H1 (cell line): ENCODE measurements around the gene TAS2R39. TPM values are rescaled to one million over a fixed set of nuclear protein-coding genes. Genes with fewer than 3 reads are reported as not detected.

Experiments used
- CTCF ChIA-PET: fragments of 300-600 bp; sonication (Branson Sonifier 250); formaldehyde crosslinking; loops from one replicate; lab custom pipeline; 2021; ENCODE audit not compliant: partially characterized antibody; lab: Charles Lee
- POLR2A ChIA-PET: fragments of 300-600 bp; sonication (Branson Sonifier 250); formaldehyde crosslinking; loops from one replicate; lab custom pipeline; 2021; ENCODE audit warnings: inconsistent platforms; ENCODE audit not compliant: partially characterized antibody; lab: Charles Lee
- DNase-seq, 2 experiments: peaks; one replicate each; pipeline versions ENCODE4 v3.0.0 to v3.0.0-alpha.2; 2010 to 2022; ENCODE audit warnings: low spot score in 2 of 2, low read depth in 1 of 2, mixed read lengths in 1 of 2
- FAIRE-seq: peaks from 2 replicates; lab custom pipeline; 2011; peaks lifted over from hg19 to GRCh38; lab: Jason Lieb, UNC
- H2AFZ ChIP-seq: 2 replicates; pipeline ENCODE4 v1.8.1; 2012; ENCODE audit warnings: low read length, inconsistent platforms
- H2AK5ac ChIP-seq: 2 replicates; pipeline ENCODE4 v1.6.1; 2013; ENCODE audit warnings: low read depth, low read length
- H2BK120ac ChIP-seq: replicated peaks from 2 replicates; pipeline ENCODE3; 2013; ENCODE audit warnings: low read depth, low read length, inconsistent platforms
- H2BK12ac ChIP-seq: 2 replicates; pipeline ENCODE4 v1.6.1; 2013; ENCODE audit warnings: low read depth, low read length
- H2BK15ac ChIP-seq: 2 replicates; pipeline ENCODE4 v1.6.1; 2013; ENCODE audit warnings: low read length
- H2BK20ac ChIP-seq: 2 replicates; pipeline ENCODE4 v1.6.1; 2013; ENCODE audit warnings: low read length
- H2BK5ac ChIP-seq: 2 replicates; pipeline ENCODE4 v1.6.1; 2013; ENCODE audit warnings: low read depth, low read length
- H3K14ac ChIP-seq: 2 replicates; pipeline ENCODE4 v1.6.1; 2013; ENCODE audit warnings: inconsistent platforms; ENCODE audit not compliant: insufficient read length
- H3K18ac ChIP-seq: 2 replicates; pipeline ENCODE4 v1.6.1; 2013; ENCODE audit warnings: low read length; ENCODE audit errors: extremely low read depth
- H3K23ac ChIP-seq: 2 replicates; pipeline ENCODE4 v1.6.1; 2013; ENCODE audit warnings: inconsistent platforms; ENCODE audit not compliant: insufficient read length
- H3K23me2 ChIP-seq: 2 replicates; pipeline ENCODE4 v1.6.1; 2013; ENCODE audit warnings: low read depth, low read length
- H3K27ac ChIP-seq: 2 replicates; pipeline ENCODE4 v1.6.1; 2011; ENCODE audit warnings: low read depth, low read length, inconsistent platforms
- H3K27me3 ChIP-seq, 4 experiments: replicated peaks in 1 of 4; 1 replicate in 1 of 4; 2 replicates in 3 of 4; pipeline versions ENCODE4 v1.6.1 to v1.8.1; 2011 to 2013; ENCODE audit warnings: low read length in 3 of 4, mild to moderate bottlenecking in 3 of 4, inconsistent platforms in 2 of 4, mixed read lengths in 2 of 4, moderate library complexity in 1 of 4; ENCODE audit not compliant: control insufficient read depth in 3 of 4, insufficient read depth in 3 of 4; ENCODE audit errors: extremely low read depth in 1 of 4
- H3K36me3 ChIP-seq, 4 experiments: 2 replicates each; pipeline versions ENCODE4 v1.6.1 to v1.8.1; 2011 to 2013; ENCODE audit warnings: mild to moderate bottlenecking in 4 of 4, low read length in 3 of 4, moderate library complexity in 2 of 4, control low read depth in 1 of 4, inconsistent platforms in 1 of 4; ENCODE audit not compliant: insufficient read depth in 4 of 4, control insufficient read depth in 2 of 4
- H3K4ac ChIP-seq: replicated peaks from 2 replicates; pipeline ENCODE3; 2013; ENCODE audit warnings: low read length, low read depth, mixed read lengths, inconsistent platforms; ENCODE audit not compliant: insufficient read length
- H3K4me1 ChIP-seq, 4 experiments: replicated peaks in 1 of 4; 1 replicate in 1 of 4; 2 replicates in 3 of 4; pipeline versions ENCODE4 v1.6.1 to v1.8.1; 2011 to 2013; ENCODE audit warnings: low read length in 3 of 4, inconsistent platforms in 2 of 4, mixed read lengths in 1 of 4; ENCODE audit not compliant: insufficient read depth in 4 of 4, control insufficient read depth in 3 of 4
- H3K4me2 ChIP-seq, 2 experiments: 2 replicates each; pipeline versions ENCODE4 v1.6.1 to v1.8.1; 2011 to 2013; ENCODE audit warnings: low read depth in 2 of 2, low read length in 2 of 2, control low read depth in 1 of 2, inconsistent platforms in 1 of 2, mild to moderate bottlenecking in 1 of 2; ENCODE audit not compliant: insufficient read depth in 1 of 2
- H3K4me3 ChIP-seq, 4 experiments: fragments of 200-600, 300-600 bp in 1 of 4; sonication (generic), shearing (Covaris generic), sonication (Bioruptor Twin) in 1 of 4; 2 replicates each; pipeline versions ENCODE4 v1.5.1 to v1.8.1; 2011 to 2016; ENCODE audit warnings: low read length in 4 of 4, low read depth in 3 of 4, control low read depth in 2 of 4, inconsistent platforms in 2 of 4, mild to moderate bottlenecking in 2 of 4, mixed read lengths in 1 of 4, moderate library complexity in 1 of 4; ENCODE audit not compliant: insufficient read depth in 2 of 4; ENCODE audit errors: extremely low read depth in 1 of 4
- H3K56ac ChIP-seq: replicated peaks from 2 replicates; pipeline ENCODE3; 2013; ENCODE audit warnings: low read depth, mild to moderate bottlenecking, mixed read lengths, low read length, inconsistent platforms; ENCODE audit not compliant: insufficient read length
- H3K79me1 ChIP-seq: 2 replicates; pipeline ENCODE4 v1.6.1; 2013; ENCODE audit warnings: low read depth, low read length, control low read depth
- H3K79me2 ChIP-seq, 2 experiments: 2 replicates each; pipeline versions ENCODE4 v1.6.1 to v1.8.1; 2012 to 2013; ENCODE audit warnings: low read length in 2 of 2, mild to moderate bottlenecking in 2 of 2, inconsistent platforms in 1 of 2; ENCODE audit not compliant: insufficient read depth in 2 of 2, control insufficient read depth in 1 of 2
- H3K9ac ChIP-seq, 4 experiments: replicated peaks in 1 of 4; 1 replicate in 1 of 4; 2 replicates in 3 of 4; pipeline versions ENCODE4 v1.6.1 to v1.8.1; 2011 to 2013; ENCODE audit warnings: low read depth in 3 of 4, low read length in 3 of 4, control low read depth in 2 of 4, mild to moderate bottlenecking in 2 of 4, moderate library complexity in 2 of 4, inconsistent platforms in 1 of 4; ENCODE audit errors: extremely low read depth in 1 of 4
- H3K9me3 ChIP-seq, 2 experiments: 2 replicates each; pipeline versions ENCODE4 v1.6.1 to v1.8.1; 2012 to 2013; ENCODE audit warnings: mild to moderate bottlenecking in 2 of 2, moderate library complexity in 2 of 2, control low read depth in 1 of 2, inconsistent platforms in 1 of 2, low read depth in 1 of 2, low read length in 1 of 2, mixed read lengths in 1 of 2; ENCODE audit not compliant: insufficient read depth in 2 of 2
- H4K20me1 ChIP-seq, 2 experiments: replicated peaks in 1 of 2; 2 replicates each; pipeline versions ENCODE3 to v1.8.1; 2011 to 2013; ENCODE audit warnings: inconsistent platforms in 2 of 2, low read length in 2 of 2, mild to moderate bottlenecking in 1 of 2; ENCODE audit not compliant: insufficient read depth in 2 of 2, control insufficient read depth in 1 of 2
- H4K5ac ChIP-seq: 2 replicates; pipeline ENCODE4 v1.6.1; 2013; ENCODE audit warnings: low read length, low read depth, mixed read lengths, inconsistent platforms; ENCODE audit not compliant: insufficient read length
- H4K8ac ChIP-seq: 2 replicates; pipeline ENCODE4 v1.8.0; 2013; ENCODE audit warnings: mild to moderate bottlenecking, moderate library complexity, low read length, inconsistent platforms; ENCODE audit not compliant: insufficient read depth; ENCODE audit errors: extremely low read depth
- H4K91ac ChIP-seq: replicated peaks from 2 replicates; pipeline ENCODE3; 2013; ENCODE audit warnings: low read length, mixed read lengths, inconsistent platforms; ENCODE audit not compliant: insufficient read length
- CEBPB ChIP-seq: IDR thresholded peaks from 2 replicates; pipeline ENCODE4 v1.6.1; 2012; ENCODE audit warnings: low read depth, low read length
- E2F6 ChIP-seq: IDR thresholded peaks from 2 replicates; pipeline ENCODE4 v1.6.1; 2012; ENCODE audit warnings: inconsistent platforms
- GABPA ChIP-seq: IDR thresholded peaks from 2 replicates; pipeline ENCODE4 v1.6.1; 2011; ENCODE audit warnings: mild to moderate bottlenecking, low read length, moderate library complexity, borderline replicate concordance; ENCODE audit not compliant: insufficient read depth
- JUN ChIP-seq: IDR thresholded peaks from 2 replicates; pipeline ENCODE4 v1.6.1; 2011; ENCODE audit warnings: low read depth, mild to moderate bottlenecking, improper control_type of control experiment, low read length
- POU5F1 ChIP-seq: IDR thresholded peaks from 2 replicates; pipeline ENCODE4 v1.6.1; 2011; ENCODE audit warnings: low read depth, mild to moderate bottlenecking, low read length, moderate library complexity
- RXRA ChIP-seq: IDR thresholded peaks from 2 replicates; pipeline ENCODE4 v1.6.1; 2011; ENCODE audit warnings: low read depth, mild to moderate bottlenecking, low read length, moderate library complexity; ENCODE audit not compliant: insufficient read depth
- SIRT6 ChIP-seq: IDR thresholded peaks from one replicate; pipeline ENCODE4 v1.7.1; 2012; ENCODE audit warnings: low read length, inconsistent platforms
- SIX5 ChIP-seq: IDR thresholded peaks from 2 replicates; pipeline ENCODE4 v1.6.1; 2011; ENCODE audit warnings: mild to moderate bottlenecking, low read depth, low read length
- SP1 ChIP-seq: IDR thresholded peaks from 2 replicates; pipeline ENCODE4 v1.6.1; 2011; ENCODE audit warnings: low read depth, low read length
- SP2 ChIP-seq: IDR thresholded peaks from 2 replicates; pipeline ENCODE4 v1.6.1; 2012; ENCODE audit warnings: mild to moderate bottlenecking, low read length, inconsistent platforms
- TAF1 ChIP-seq: IDR thresholded peaks from 2 replicates; pipeline ENCODE4 v1.6.1; 2011; ENCODE audit warnings: mild to moderate bottlenecking, low read depth, low read length
- ZNF274 ChIP-seq: IDR thresholded peaks from 2 replicates; pipeline ENCODE4 v1.7.0; 2012; ENCODE audit warnings: low read length, borderline replicate concordance; ENCODE audit errors: extremely low read depth
- WGBS, 2 experiments: shearing (Covaris generic) in 1 of 2; methylation state at CpG; one replicate each; pipeline versions ENCODE4 v1.1.6 to v1.1.7; 2013 to 2015; ENCODE audit warnings: low lambda C conversion rate in 2 of 2, mixed read lengths in 2 of 2, inconsistent platforms in 1 of 2, low coverage in 1 of 2, missing lambda C conversion rate in 1 of 2; ENCODE audit not compliant: insufficient replicate concordance in 2 of 2, insufficient coverage in 1 of 2, insufficient read length in 1 of 2; ENCODE audit errors: extremely low coverage in 1 of 2, missing lambda C conversion rate in 1 of 2; 5-methylcytosine and 5-hydroxymethylcytosine counted together
- polyA plus RNA-seq, 7 experiments: library from polyadenylated mRNA; depleted of rRNA in 3 of 7; stranded (reverse) in 5 of 7; unstranded in 2 of 7; fragments of >200 nt in 5 of 7; fragments of 200-250 nt in 2 of 7; gene quantifications; 1 replicate in 5 of 7; 2 replicates in 1 of 7; 4 replicates in 1 of 7; pipeline versions ENCODE4 v1.2.1 to v1.2.3, GENCODE V29; 2011 to 2013; ENCODE audit warnings: missing spikeins in 2 of 7, mixed read lengths in 2 of 7
- total RNA-seq: library from RNA; stranded (reverse); fragmentation: NEBNext Ultra II Directional; extraction: Animal tissue kit (Norgen Biotek cat#: 25700); gene quantifications from 2 replicates; pipeline ENCODE4 v1.2.1, GENCODE V29; 2021

Gene TAS2R39
- total and polyA plus RNA-seq, 2 of the 8 experiments (the other 6 are each of a cell fraction or from before 2014, with no cell fraction given) = not detected

DNA sequence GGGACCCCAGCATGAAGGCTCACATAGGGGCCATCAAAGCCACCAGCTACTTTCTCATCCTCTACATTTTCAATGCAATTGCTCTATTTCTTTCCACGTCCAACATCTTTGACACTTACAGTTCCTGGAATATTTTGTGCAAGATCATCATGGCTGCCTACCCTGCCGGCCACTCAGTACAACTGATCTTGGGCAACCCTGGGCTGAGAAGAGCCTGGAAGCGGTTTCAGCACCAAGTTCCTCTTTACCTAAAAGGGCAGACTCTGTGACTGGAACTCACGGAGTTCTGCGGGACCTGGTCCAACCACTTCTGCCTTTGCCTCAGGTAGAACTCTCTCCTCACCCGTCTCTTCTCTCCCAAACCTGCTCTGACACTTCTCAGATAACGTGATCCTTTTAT lies 39.6 kb downstream of the TAS2R39 start:
- Histone ChIP-seq H2BK12ac (no peak overlapping the region), H3K14ac (no peak overlapping the region), H3K56ac (no peak overlapping the region), H2AK5ac (no peak overlapping the region), H3K18ac (no peak overlapping the region), H4K91ac (no peak overlapping the region), H3K27ac (no peak overlapping the region), H2BK5ac (no peak overlapping the region), H3K23ac (no peak overlapping the region), H3K9me3 (no peaks in the 10 kb centered on the region), H3K79me1 (no peaks in the 10 kb centered on the region), H2BK120ac (no peak overlapping the region), H3K4me2 (no peak overlapping the region), H3K36me3 (no peaks in the 10 kb centered on the region), H4K5ac (no peak overlapping the region), H3K27me3 (no peaks in the 10 kb centered on the region), H3K4me1 (no peaks in the 10 kb centered on the region), H4K20me1 (no peaks in the 10 kb centered on the region), H3K79me2 (no peaks in the 10 kb centered on the region), H3K4ac (no peak overlapping the region), H2BK15ac (no peak overlapping the region), H3K9ac (no peak overlapping the region), H2BK20ac (no peak overlapping the region), H2AFZ (no peak overlapping the region), H3K4me3 (no peak overlapping the region), H4K8ac (no peak overlapping the region), H3K23me2 (peaks cover 1% of the 10 kb centered on the region; the same call in 1 of the 2 replicates)
- ChIA-PET POLR2A (no interaction called here), CTCF (interaction anchor here (0.6 to 11.2 kb wide), 5 partner anchors 8 to 709 kb away, joined by 3 to 480 read pairs (median 25); no protein-coding TSS in a partner anchor)
- WGBS, 2 experiments = 86% methylated on average over 7 of the region's 7 CpGs; no CpG with 5 or more reads in 1 of the 2 experiments
- no peak for DNase-seq
- FAIRE-seq = no peak
- no peak for TF ChIP-seq SIRT6
- no peak for TF ChIP-seq TAF1
- no peak for TF ChIP-seq SP1
- TF ChIP-seq SP2 = no peak
- no peak for TF ChIP-seq POU5F1
- no peak for TF ChIP-seq RXRA
- TF ChIP-seq GABPA = no peak
- no peak for TF ChIP-seq SIX5
- no peak for TF ChIP-seq JUN
- TF ChIP-seq ZNF274 = no peak
- TF ChIP-seq E2F6 = no peak
- no peak for TF ChIP-seq CEBPB
